Measurements from ENCODE around the gene SLC9C1. TPM values are rescaled to one million over a fixed set of nuclear protein-coding genes. Genes with fewer than 3 reads are reported as not detected.

SLC9C1 gene
- total RNA-seq, 1 donor from 2014 or later, result not detected

- Mint-ChIP-seq H3K36me3 (ENCODE audit: unreplicated experiment) (no peaks in the 10 kb centered on the region), H3K27ac (ENCODE audit: unreplicated experiment) (no peak overlapping the region), H3K4me1 (ENCODE audit: unreplicated experiment) (peaks cover 2% of the 10 kb centered on the region), H3K4me3 (ENCODE audit: unreplicated experiment) (no peak overlapping the region), H3K9me3 (ENCODE audit: unreplicated experiment) (no peaks in the 10 kb centered on the region), H3K27me3 (ENCODE audit: unreplicated experiment) (peaks cover 21% of the 10 kb centered on the region)
- no peak for TF ChIP-seq CTCF (IDR thresholded peaks at IDR 0.05)
- DNase-seq (ENCODE audit: extremely low spot score, unreplicated experiment), result no peak
Measured at GRCh38 chr3:112133626-112134334, 160.2 kb downstream of the SLC9C1 start.

- DNase-seq (ENCODE audit: extremely low spot score, unreplicated experiment), result no peak
- H3K27ac Mint-ChIP-seq (ENCODE audit: unreplicated experiment), result no peak within 1 kb of the TSS
- H3K27me3 Mint-ChIP-seq (ENCODE audit: unreplicated experiment), result peaks cover 14% of the 10 kb centered on the region
- H3K36me3 Mint-ChIP-seq (ENCODE audit: unreplicated experiment), result no peaks in the 10 kb centered on the region
- TF ChIP-seq CTCF (IDR thresholded peaks at IDR 0.05), result no peak
- no peaks in the 10 kb centered on the region for H3K9me3 Mint-ChIP-seq (ENCODE audit: unreplicated experiment)
- H3K4me3 Mint-ChIP-seq (ENCODE audit: unreplicated experiment), result no peak within 1 kb of the TSS
- H3K4me1 Mint-ChIP-seq (ENCODE audit: unreplicated experiment), result peaks cover 2% of the 10 kb centered on the region
Measured at GRCh38 chr3:112132975-112133448, 161.0 kb downstream of the SLC9C1 start, which contains the start of gene GCSAM. Gene GCSAM, minus strand, starts transcription at chr3:112133248. Its CDS starts 128 bp downstream, at chr3:112133120.

GRCh38 chr3:112132554-112132953 lies 161.5 kb downstream of the SLC9C1 start:
- TF ChIP-seq CTCF (IDR thresholded peaks at IDR 0.05), result no peak
- no peak for DNase-seq (ENCODE audit: extremely low spot score, unreplicated experiment)
- H3K9me3 Mint-ChIP-seq (ENCODE audit: unreplicated experiment), result no peaks in the 10 kb centered on the region
- H3K4me1 Mint-ChIP-seq (ENCODE audit: unreplicated experiment), result peaks cover 2% of the 10 kb centered on the region
- no peaks in the 10 kb centered on the region for H3K36me3 Mint-ChIP-seq (ENCODE audit: unreplicated experiment)
- H3K4me3 Mint-ChIP-seq (ENCODE audit: unreplicated experiment), result no peak overlapping the region
- no peak overlapping the region for H3K27ac Mint-ChIP-seq (ENCODE audit: unreplicated experiment)
- H3K27me3 Mint-ChIP-seq (ENCODE audit: unreplicated experiment), result peaks cover 11% of the 10 kb centered on the region

- H3K9me3 Mint-ChIP-seq (ENCODE audit: unreplicated experiment), result no peaks in the 10 kb centered on the region
- no peak overlapping the region for H3K27ac Mint-ChIP-seq (ENCODE audit: unreplicated experiment)
- H3K4me3 Mint-ChIP-seq (ENCODE audit: unreplicated experiment), result no peak overlapping the region
- H3K27me3 Mint-ChIP-seq (ENCODE audit: unreplicated experiment), result peaks cover 7% of the 10 kb centered on the region
- no peak for TF ChIP-seq CTCF (IDR thresholded peaks at IDR 0.05)
- peaks cover 4% of the 10 kb centered on the region for H3K4me1 Mint-ChIP-seq (ENCODE audit: unreplicated experiment)
- no peaks in the 10 kb centered on the region for H3K36me3 Mint-ChIP-seq (ENCODE audit: unreplicated experiment)
- no peak for DNase-seq (ENCODE audit: extremely low spot score, unreplicated experiment)
Measured at GRCh38 chr3:112132088-112132487, 161.9 kb downstream of the SLC9C1 start.

GRCh38 chr3:112131111-112131510 lies 162.9 kb downstream of the SLC9C1 start:
- Mint-ChIP-seq H3K27ac (ENCODE audit: unreplicated experiment) (no peak overlapping the region), H3K4me3 (ENCODE audit: unreplicated experiment) (no peak overlapping the region), H3K9me3 (ENCODE audit: unreplicated experiment) (no peaks in the 10 kb centered on the region), H3K4me1 (ENCODE audit: unreplicated experiment) (peaks cover 14% of the 10 kb centered on the region), H3K36me3 (ENCODE audit: unreplicated experiment) (no peaks in the 10 kb centered on the region), H3K27me3 (ENCODE audit: unreplicated experiment) (peaks cover 4% of the 10 kb centered on the region)
- no peak for DNase-seq (ENCODE audit: extremely low spot score, unreplicated experiment)
- TF ChIP-seq CTCF (IDR thresholded peaks at IDR 0.05), result no peak

All from osteocyte (in vitro differentiated cells).